Natural killer cell treated with Interleukin-12 subunit alpha and Interleukin-12 subunit beta and Interleukin-15 and Interleukin-18, amount 100 ng/mL, for 72 hours (primary cell): ENCODE data around the gene MAFG. TPM values are rescaled to one million over a fixed set of nuclear protein-coding genes. Genes with fewer than 3 reads are reported as not detected.
A peak's percentile ranks its signal among the peaks of the same experiment; 100 is the strongest.

Experiments used
- ATAC-seq, 2 donors: fragments of 150-1000 bp; cut with Tn5 transposase in 1 of 2; sonication (Bioruptor Pico), chemical (Tn5 transposase) in 1 of 2; 2 replicates each; pipeline ENCODE4 v1.10.0; 2021
- DNase-seq: peaks from one replicate; pipeline ENCODE4 v3.0.0; 2022; ENCODE audit warnings: low spot score
- H3K27ac Mint-ChIP-seq, 2 donors: 1 replicate in 1 of 2; 2 replicates in 1 of 2; pipeline ENCODE4 v1.8.0; 2022; ENCODE audit warnings: mixed read lengths in 2 of 2, mild to moderate bottlenecking in 1 of 2, moderate library complexity in 1 of 2
- H3K27me3 Mint-ChIP-seq, 2 donors: 1 replicate in 1 of 2; 2 replicates in 1 of 2; pipeline ENCODE4 v1.8.0; 2022; ENCODE audit warnings: mixed read lengths in 2 of 2
- H3K36me3 Mint-ChIP-seq: one replicate; pipeline ENCODE4 v1.8.0; 2022; ENCODE audit warnings: mixed read lengths
- H3K4me1 Mint-ChIP-seq, 2 donors: 1 replicate in 1 of 2; 2 replicates in 1 of 2; pipeline ENCODE4 v1.8.0; 2022; ENCODE audit warnings: low read depth in 2 of 2, mixed read lengths in 2 of 2, mild to moderate bottlenecking in 1 of 2
- H3K4me3 Mint-ChIP-seq: one replicate; pipeline ENCODE4 v1.8.0; 2022; ENCODE audit warnings: mixed read lengths
- H3K9me3 Mint-ChIP-seq: 2 replicates; pipeline ENCODE4 v1.8.0; 2022; ENCODE audit warnings: mixed read lengths
- total RNA-seq, 2 donors: library from RNA; stranded (reverse); gene quantifications; one replicate each; pipeline ENCODE4 v1.2.3, GENCODE V29; 2022

Gene MAFG
- 10 to 100 TPM; 26.7 to 49.4 TPM for total RNA-seq

GRCh38 chr17:81927653-81928543, at the start of gene MAFG:
MAFG (minus strand) TSS chr17:81927735; CDS start chr17:81923185, 4,550 bp downstream.
- Mint-ChIP-seq H3K4me3 (peak within 1 kb of the TSS; percentile 87), H3K36me3 (no peaks in the 10 kb centered on the region), H3K9me3 (no peaks in the 10 kb centered on the region), H3K4me1 (peaks cover 14% of the 10 kb centered on the region in 2 donors), H3K27me3 (peaks cover 0 to 7% of the 10 kb centered on the region in 2 donors), H3K27ac (peak within 1 kb of the TSS; percentile 79 to 84)
- ATAC-seq (peak; percentile 81 to 90), DNase-seq (peak; percentile 92)

GRCh38 chr17:81976332-81977210, 49.0 kb upstream of the MAFG start:
- H3K9me3 Mint-ChIP-seq, result no peaks in the 10 kb centered on the region
- DNase-seq (peak; percentile 60), ATAC-seq (no peak)
- peak overlapping the region; percentile 94 for H3K4me3 Mint-ChIP-seq
- peak overlapping the region; percentile 86 to 94 for H3K27ac Mint-ChIP-seq
- H3K36me3 Mint-ChIP-seq, result no peaks in the 10 kb centered on the region
- peaks cover 5 to 7% of the 10 kb centered on the region in 2 donors for H3K27me3 Mint-ChIP-seq
- peaks cover 13 to 31% of the 10 kb centered on the region in 2 donors for H3K4me1 Mint-ChIP-seq

GRCh38 chr17:81973432-81973831, 45.9 kb upstream of the MAFG start:
- ATAC-seq, result no peak
- no peaks in the 10 kb centered on the region for H3K36me3 Mint-ChIP-seq
- no peak for DNase-seq
- peaks cover 5 to 7% of the 10 kb centered on the region in 2 donors for H3K27me3 Mint-ChIP-seq
- peaks cover 0 to 15% of the 10 kb centered on the region in 2 donors for H3K4me1 Mint-ChIP-seq
- no peak overlapping the region for H3K27ac Mint-ChIP-seq
- no peak overlapping the region for H3K4me3 Mint-ChIP-seq
- H3K9me3 Mint-ChIP-seq, result no peaks in the 10 kb centered on the region

DNA sequence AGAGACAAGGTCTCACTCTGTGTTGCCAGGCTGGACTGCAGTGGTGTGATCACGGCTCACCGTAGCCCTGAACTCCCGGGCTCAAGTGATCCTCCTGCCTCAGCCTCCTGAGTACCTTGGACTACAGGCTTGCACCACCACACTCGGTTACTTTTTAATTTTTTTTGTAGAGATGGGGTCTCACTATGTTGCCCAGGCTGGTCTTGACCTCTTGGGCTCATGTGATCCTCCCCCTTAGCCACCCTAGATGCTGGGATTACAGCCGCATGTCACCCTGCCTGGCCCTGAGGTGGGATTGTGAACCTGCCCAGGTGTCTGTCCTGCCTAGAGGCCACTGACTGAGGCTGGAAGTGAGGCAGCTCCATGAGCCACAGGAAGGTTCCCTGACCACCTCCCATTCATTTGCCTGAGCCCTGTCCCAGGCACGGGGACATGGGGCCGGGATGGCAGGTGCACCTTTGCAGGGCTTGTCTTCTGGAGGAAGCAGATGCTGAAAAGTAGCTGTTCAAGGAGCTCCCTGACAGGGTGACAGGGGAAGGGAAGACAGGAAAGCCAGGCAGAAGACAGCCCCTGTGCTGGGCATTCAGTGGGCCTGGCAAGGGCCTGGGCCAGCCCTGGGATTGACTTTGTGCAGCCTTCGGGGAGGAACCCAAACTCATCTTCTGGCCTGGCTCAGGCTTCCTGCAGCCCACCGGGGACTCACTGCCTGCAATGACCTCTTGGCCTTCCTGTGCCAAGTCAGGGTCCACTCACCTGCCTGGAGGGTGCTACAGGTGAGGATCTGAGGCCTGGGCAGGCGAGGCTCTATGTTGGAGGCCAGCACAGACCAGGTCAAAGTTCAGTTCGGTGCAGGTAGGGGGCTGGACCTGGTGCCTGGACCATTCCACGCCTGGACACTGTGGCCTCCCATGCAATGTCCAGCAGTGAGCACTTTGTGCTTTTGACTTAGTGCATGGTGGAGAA, 41.6 kb upstream of the MAFG start:
- DNase-seq (no peak), ATAC-seq (no peak)
- H3K4me1 Mint-ChIP-seq, result peaks cover 0 to 3% of the 10 kb centered on the region in 2 donors
- no peak overlapping the region for H3K4me3 Mint-ChIP-seq
- no peaks in the 10 kb centered on the region for H3K36me3 Mint-ChIP-seq
- peaks cover 6 to 10% of the 10 kb centered on the region in 2 donors for H3K27me3 Mint-ChIP-seq
- no peaks in the 10 kb centered on the region for H3K9me3 Mint-ChIP-seq
- H3K27ac Mint-ChIP-seq, result no peak overlapping the region

DNA sequence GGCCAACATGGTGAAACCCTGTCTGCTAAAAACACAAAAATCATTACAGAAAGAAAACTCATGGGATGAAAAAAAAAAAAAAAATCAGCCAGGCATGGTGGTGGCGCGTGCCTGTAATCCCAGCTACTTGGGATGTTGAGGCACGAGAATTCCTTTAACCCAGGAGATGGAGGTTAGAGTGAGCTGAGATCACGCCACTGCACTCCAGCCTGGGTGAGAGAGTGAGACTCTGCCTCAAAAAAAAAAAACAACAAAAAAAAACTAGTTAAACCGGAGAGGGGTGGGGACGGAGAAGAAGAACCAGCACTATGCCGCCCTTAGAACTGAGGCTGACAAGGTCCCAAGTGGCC, 40.8 kb upstream of the MAFG start:
- peaks cover 0 to 3% of the 10 kb centered on the region in 2 donors for H3K4me1 Mint-ChIP-seq
- ATAC-seq (no peak), DNase-seq (no peak)
- no peak overlapping the region for H3K4me3 Mint-ChIP-seq
- no peaks in the 10 kb centered on the region for H3K36me3 Mint-ChIP-seq
- peak overlapping the region in 1 of 2 donors; percentile 70 for H3K27ac Mint-ChIP-seq
- no peaks in the 10 kb centered on the region for H3K9me3 Mint-ChIP-seq
- peaks cover 9 to 11% of the 10 kb centered on the region in 2 donors for H3K27me3 Mint-ChIP-seq

DNA sequence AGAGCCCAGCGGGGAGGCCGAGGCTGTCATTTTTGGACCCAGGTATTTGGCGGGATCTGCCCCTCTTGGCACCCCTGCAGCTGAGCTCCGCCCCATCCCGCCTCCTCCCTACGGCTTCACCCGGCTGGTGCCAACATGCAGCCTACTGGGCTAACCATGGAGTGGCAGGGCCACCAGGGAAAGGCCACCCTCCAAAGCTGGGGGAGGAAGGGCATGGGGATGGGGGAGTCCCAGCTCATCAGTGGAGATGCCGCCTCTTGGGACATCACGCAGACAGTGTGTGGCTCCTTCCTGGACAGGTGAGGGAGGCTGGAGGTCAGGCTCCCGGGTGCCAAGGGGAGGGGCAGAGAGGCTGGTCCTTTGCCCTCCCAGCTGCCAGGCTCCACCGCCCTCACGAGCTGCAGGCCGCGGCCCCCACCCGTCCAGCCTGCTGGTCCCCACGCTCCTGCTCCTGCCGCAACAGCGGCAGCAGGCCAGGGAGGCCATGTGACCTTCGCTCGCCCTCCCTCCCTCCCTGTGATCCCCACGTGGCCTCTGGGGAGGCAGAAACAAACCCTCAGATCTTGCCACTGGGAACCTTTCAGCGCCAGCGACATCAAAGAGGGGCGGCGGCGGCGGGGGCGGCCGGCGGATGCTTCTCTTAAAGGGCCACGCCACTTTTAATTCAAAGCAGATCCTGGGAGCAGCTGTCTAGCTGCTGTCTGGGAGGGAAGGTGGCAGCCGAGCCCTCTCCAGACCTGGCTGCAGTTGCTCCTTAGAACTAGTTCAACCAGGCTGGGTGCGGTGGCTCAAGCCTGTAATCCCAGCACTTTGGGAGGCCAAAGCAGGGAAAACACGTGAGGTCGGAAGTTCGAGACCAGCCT, 40.2 kb upstream of the MAFG start:
- Mint-ChIP-seq H3K4me1 (peaks cover 0 to 3% of the 10 kb centered on the region in 2 donors), H3K9me3 (no peaks in the 10 kb centered on the region), H3K27me3 (peaks cover 9 to 11% of the 10 kb centered on the region in 2 donors), H3K27ac (peak overlapping the region in 1 of 2 donors; percentile 70), H3K36me3 (no peaks in the 10 kb centered on the region), H3K4me3 (no peak overlapping the region)
- ATAC-seq (peak; percentile 82 to 86), DNase-seq (no peak)

GRCh38 chr17:81967244-81967532, 39.7 kb upstream of the MAFG start:
- no peaks in the 10 kb centered on the region for H3K9me3 Mint-ChIP-seq
- peaks cover 0 to 3% of the 10 kb centered on the region in 2 donors for H3K4me1 Mint-ChIP-seq
- ATAC-seq (no peak), DNase-seq (no peak)
- H3K27me3 Mint-ChIP-seq, result peaks cover 11 to 12% of the 10 kb centered on the region in 2 donors
- H3K27ac Mint-ChIP-seq, result no peak overlapping the region
- no peak overlapping the region for H3K4me3 Mint-ChIP-seq
- H3K36me3 Mint-ChIP-seq, result no peaks in the 10 kb centered on the region

DNA sequence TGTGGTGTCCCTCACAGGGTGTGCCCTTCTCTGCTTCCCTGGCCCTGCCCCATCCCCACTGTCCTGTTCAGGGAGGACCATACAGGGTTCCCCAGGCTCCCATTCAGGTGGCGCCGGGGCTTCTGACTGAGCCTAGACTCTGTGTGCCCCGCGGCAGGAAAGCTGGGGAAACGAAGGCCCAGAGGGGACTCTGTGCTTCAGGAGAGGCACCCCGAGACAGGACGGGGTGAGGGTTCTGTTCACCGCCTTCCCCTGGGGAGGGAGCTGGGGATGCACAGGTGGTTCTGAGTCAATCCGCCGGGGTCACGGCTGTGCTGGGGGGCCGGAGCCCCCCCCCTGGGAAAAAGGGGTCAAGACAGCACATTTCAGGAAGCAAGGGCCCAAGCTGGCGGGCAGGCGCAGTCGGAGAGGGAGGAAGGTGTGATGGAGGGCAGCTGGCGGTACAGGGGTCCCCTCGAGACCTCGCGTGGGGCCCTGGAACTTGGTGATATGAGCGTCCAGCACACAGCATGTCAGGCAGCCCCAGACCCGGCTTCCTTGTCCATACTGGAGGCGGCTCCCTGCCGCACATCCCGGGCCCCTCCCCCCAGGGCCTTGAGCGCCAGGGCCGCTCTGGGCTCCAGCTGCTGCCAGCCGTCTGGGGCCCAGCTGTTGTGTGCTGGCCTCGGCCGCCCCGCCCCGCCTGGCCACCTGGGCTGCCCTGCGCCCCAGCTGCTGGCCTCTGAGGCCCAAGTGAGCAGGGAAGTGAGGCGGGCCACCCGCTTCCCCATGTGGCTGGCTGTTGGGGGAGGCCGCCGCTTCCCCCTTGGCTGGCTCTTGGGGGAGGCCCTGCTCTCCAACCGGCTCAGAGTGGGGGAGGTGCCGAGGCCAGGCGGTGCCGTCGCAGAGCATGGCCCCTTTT, 39.1 kb upstream of the MAFG start:
- DNase-seq (no peak), ATAC-seq (no peak)
- Mint-ChIP-seq H3K9me3 (no peaks in the 10 kb centered on the region), H3K4me1 (peaks cover 0 to 3% of the 10 kb centered on the region in 2 donors), H3K27me3 (peaks cover 11 to 12% of the 10 kb centered on the region in 2 donors), H3K4me3 (no peak overlapping the region), H3K27ac (no peak overlapping the region), H3K36me3 (no peaks in the 10 kb centered on the region)

DNA sequence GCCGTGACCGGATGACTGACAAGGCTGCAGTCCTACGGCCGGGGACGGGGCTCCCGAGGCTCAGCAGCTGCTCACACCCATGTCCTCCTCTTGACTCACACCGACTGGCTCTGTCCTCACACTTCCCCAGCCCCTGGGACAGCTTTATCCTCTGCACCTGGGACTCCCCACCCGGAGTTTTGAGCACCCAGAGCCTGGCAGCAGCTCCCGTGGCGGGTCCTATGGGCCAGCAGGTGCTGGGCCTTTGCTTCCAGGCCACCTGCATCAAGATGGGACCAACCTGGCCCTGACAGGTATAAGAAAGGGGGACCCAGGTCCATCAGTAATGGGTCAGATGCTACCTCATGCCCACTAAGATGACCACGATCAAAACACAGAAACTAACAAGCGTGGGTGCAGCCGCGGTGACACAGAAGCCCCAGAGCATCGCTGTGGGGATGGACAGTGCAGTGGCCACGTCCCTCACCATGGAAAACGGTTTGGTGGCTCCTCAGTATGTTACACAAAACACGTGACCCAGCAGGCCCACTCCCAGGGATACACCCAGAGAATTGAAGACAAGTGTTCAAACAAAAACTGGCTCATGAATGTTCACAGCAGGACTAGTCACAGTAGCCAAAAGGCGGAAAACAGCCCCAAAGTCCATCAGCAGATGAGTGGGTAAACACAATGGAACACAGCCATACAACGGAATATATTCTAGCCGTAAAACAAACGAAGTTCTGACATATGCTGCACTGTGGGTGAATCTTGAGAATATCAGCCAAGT, 36.7 kb upstream of the MAFG start:
- Mint-ChIP-seq H3K36me3 (no peaks in the 10 kb centered on the region), H3K9me3 (no peaks in the 10 kb centered on the region), H3K4me1 (peaks cover 0 to 3% of the 10 kb centered on the region in 2 donors), H3K4me3 (no peak overlapping the region), H3K27me3 (peaks cover 11 to 12% of the 10 kb centered on the region in 2 donors), H3K27ac (no peak overlapping the region)
- no peak for ATAC-seq
- no peak for DNase-seq

DNA sequence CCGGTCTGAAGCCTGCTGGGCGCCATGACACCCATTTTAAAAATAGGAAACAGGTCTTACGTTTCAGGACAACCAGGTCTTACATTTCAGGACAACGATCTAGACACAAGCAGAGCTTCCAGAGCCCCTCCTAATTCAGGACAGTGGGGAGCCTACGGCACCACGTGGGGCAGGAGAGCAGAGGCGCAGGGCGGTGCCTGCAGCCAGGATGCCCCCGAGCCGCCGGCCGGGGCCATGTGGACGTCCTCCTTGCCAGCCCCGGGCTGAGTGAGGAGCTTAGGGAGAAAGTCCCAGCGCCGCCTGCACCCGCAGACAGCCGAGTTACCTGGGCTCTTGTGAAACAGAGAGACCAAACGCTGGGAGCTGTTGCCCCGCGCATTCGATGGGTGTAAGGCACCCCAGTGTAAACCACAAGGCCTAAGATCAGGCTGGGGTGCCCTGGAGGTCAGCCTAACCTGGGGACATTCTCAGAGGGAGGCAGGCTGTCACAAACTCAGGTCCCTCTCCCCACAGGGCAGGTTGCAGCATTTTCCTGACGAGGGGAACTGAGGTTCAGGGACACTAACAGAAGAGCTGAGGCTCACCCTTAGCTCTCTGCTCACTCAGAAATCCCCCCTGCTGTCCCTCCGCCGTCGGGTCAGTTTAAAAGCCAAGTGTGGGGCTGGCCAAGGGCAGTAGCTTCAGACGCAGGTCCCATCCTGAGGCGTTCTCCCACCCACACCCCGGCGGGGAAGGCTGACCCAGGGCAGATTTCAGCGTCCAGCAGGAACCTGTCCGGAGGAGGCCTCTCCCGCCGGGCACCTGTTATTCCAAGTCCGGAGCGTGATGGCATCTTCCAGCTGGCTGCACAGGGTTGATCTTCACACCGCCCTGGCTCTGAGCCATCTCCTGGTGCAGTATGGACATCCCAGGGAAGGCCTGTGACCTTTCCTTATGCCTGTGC, 35.2 kb upstream of the MAFG start:
- Mint-ChIP-seq H3K36me3 (no peaks in the 10 kb centered on the region), H3K4me3 (peak overlapping the region; percentile 20), H3K27ac (no peak overlapping the region), H3K27me3 (peaks cover 18 to 21% of the 10 kb centered on the region in 2 donors), H3K4me1 (peaks cover 0 to 3% of the 10 kb centered on the region in 2 donors), H3K9me3 (no peaks in the 10 kb centered on the region)
- DNase-seq (no peak), ATAC-seq (no peak)
